NCI-H446 (cell line): ENCODE measurements around the gene CA12.

Experiments
- DNase-seq, 2 experiments: peaks; one replicate each; lab custom pipeline; 2025; lab: John Stamatoyannopoulos, UW

CA12 gene

DNA sequence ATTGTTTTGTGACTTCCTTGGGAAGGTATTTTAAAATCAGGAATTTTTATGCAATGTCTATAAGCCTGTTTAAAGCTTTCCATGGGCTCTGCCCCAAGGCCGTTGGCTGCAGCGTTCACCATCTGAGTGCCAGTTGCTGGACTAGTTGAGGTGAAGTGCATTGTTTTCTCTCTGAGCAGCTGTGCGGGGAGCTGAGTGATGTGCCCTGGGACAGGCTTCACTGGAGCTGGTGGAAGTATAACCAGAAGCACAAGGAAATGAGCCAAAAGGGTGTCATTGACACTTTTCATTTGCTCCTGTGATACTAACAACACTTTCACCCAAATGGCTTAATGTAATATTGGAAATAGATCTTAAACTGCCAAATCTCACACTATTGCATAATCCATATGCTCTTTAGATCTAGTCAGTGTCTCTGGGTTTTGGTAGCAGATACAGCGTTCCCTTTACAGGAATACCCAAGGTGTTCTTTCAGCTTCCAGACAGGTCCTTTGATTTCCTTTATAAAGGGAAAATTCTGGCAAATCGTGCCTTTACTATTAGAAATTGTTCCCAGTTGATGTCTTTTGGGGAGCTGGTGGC, 75.1 kb downstream of the CA12 start:
- peak in 1 of 2 experiments; percentile 24 for DNase-seq

DNA sequence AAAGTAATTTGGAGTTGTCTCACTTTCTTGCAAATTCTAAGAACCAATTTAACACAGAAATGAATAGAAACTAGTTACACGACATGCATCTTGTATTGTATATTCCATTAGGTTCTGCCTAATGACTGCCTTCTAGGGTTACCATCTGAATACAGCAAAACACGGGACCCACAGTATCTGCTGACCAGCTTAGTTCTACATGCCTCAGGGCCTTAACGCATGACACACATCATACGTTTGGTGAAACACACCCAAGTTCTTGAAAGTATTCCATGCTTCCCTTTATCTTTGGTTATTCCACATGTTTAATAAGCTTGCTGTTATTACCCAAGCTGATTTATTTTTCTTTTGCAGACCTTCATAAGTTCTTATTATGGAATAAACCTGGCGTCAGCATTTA, 76.4 kb downstream of the CA12 start:
- no peak for DNase-seq

DNA sequence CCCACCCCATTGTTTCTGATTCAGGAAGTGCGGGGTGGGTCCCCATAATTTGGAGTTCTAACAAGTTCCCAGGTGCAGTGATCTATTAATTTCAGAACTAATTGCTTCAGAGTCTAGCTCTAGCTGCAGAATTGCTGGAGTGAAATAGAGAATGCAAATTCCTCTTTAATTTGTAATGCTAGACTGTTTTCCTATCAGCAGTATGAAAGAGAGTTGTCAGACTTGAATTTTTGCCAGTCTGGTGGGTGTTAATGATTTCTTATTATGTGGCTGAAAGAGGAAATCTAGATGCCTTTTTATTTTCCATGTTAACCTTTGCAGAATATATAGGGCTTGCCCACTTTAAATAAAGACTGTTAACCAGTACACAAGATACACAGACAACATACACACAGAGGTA, 80.6 kb downstream of the CA12 start:
- no peak for DNase-seq

DNA sequence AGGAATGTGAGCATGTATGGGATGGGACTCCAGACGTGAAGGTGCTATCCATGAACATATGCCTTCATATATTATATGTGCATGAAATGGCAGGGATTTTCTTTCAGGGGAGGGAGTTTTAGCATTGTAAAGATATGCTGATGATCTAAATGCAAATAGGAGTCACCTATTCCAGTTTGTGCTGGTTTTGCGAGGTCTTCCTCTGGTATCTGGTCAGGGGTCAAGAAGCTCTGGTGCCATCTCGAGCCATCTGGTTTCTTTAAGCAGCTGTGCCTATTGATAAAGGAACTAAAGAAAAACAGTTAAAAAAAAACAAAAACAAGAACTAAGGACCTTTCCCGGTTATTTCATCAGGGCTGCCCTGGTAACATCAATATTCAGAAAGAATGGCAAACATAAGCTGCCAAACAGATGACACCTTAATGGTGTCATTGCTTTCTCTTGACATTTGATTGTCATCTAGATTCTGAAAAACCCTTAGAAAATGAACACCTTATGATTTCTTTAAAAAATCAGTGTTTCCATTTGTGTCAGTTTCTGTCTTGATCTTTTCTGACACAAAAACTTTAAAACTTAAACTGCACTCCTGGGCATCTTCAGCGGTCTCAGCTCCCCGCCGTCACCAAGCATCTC, 81.6 kb downstream of the CA12 start:
- DNase-seq: no peak

DNA sequence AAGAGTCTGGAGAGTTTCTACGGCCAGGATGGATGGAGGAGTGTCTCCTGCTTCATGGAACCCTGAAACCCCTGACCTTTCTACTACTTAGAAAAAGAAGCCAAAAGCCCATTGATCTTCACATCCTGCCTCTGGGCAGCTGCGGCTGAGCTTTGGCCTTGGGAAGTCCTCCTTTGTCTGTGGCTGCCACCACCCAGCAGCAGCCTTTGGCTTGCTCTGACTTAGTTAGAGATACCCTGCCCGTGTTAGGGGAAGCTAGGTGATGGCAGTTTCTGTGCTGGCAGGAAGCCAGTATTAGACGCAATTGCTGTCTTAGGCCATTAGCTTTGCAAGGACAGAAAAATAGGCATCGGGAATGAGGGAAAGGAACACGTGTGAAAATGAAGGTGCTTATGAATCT, 85.5 kb downstream of the CA12 start:
- DNase-seq: no peak

DNA sequence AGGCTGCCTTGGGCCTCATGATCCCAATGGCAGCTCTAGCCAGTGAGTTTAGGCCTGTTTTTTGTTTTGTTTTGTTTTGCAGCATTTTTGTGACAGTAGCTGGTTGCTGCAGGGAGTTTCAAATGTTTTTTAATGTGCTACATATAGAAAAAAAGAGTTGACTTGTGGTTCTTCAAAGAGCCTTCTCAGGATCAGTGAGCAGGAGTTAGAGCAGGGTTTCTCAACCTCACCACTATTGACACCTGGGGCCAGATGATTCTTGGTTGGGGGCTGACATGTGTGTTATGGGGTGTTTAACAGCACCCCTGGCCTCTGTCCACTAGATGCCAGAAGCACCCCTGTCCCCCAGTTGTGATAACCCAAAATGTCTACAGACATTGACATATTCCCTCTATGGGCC, 86.3 kb downstream of the CA12 start:
- DNase-seq: no peak

DNA sequence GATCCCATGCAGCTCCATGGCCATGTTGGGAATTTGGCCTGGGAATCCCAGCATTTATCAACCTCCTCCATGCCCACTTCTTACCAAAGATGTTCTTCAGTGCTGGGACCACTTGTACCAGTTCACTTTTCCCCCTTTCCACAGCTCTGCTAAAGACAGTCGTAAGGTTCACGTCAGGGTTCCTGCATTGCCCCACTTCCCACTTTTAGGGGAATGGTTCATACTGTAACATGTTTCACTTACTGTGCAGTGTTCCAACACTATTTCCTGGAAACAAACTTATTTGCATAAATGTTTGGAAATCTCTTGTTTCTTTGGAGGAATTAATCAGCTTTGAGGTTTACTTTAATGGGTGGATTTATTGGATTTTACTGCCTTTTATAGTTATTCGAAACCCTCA, 87.3 kb downstream of the CA12 start:
- DNase-seq: no peak

DNA sequence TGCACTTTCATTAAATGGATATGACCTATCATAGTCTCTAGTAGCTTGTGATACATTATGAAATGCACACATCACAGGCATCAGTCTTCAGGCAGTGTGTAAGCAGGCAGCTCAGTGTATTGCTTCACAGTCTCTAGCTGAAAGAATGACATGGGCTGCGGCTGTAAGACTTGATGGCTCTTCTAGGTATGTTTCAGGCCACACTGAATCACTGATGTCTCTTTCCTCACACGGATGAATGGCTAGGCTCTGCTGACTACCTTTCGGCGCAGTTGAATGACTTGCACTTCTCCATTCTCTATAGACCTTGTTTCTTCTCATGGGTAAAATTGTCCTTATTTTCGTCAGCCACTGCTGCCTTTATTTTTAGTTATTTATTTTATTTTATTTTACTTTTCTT, 88.9 kb downstream of the CA12 start:
- DNase-seq: no peak

DNA sequence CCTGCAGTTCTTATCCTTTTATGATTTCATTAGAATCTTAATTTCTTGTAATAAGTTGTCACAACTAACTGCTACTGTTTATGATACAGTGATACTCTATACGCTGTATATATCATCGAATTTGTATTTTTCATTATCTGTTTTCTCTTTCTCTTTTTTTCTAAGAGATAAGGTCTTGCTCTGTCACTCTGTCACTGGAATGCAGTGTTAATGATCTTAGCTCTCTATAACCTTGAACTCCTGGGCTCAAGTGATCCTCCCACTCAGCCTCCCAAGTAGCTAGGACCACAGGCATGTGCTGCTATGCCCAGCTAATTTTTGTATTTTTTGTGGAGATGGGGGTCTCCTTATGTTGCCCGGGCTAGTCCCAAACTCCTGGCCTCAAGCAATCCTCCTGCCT, 89.4 kb downstream of the CA12 start:
- DNase-seq: no peak

DNA sequence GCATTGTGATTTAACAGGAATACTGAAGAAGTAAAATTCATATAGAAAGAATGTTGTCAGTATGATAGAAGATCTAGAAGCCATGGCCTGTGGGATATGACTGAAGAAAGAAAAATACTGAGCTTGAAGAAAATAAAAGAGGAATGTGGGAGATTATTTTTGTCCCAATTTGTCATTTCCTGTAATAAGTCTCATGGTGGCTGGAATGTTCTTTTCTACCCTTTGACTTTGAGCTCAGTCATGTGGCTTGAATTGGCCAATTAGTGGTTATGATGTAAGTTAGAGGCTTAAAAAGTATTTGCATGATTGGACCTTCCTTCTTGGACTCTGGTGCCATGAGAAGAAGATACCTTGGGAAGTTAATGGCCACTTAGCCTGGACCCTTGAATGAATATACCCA, 90.1 kb downstream of the CA12 start:
- DNase-seq: no peak

DNA sequence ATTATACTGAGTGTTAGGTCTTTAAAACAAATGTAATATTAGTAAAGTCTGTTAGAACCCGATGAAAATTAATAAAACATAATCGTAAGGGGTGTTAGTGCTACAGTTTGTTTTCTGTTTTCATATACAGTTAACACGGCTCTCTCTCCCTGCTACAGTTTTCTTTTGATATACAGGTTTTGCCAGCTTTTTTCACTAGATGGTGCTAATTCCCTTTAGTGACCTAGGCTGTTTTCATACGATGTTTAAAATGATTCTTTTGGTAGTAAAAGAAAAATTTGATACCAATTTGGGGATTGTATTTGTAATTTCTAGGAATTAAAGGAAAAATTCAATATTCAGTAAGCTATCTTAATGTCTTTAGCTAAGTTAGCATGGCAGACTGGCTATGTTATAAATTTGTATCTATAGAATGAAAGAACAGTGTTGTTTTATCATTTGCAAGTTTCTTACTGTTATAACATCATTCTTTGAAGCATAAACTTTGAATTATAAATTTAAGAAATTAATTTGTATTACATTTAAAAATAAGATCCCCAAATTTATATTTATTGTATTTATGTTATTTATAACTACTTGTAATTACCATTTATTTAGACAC, 92.8 kb downstream of the CA12 start:
- peak; percentile 47 to 72 for DNase-seq

DNA sequence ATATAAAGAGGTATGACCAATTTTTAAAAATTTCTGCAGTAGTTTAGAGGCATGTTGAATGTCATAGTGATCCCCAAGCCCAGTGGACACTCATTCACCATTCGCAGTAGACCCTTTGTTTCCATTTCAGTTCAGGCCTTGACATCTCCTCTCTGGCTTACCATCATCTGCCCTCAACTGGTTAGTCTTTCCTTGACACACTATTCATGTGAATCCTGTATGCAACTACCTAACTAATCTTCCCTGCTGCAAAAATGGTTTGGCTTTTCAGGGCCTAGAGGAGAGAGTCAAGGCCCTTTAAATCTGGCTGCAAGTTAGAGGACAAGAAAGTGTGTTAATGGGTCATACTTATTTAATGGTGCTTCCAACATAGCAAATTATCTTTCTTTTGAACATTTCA, 93.3 kb downstream of the CA12 start:
- DNase-seq: peak in 1 of 2 experiments; percentile 4

DNA sequence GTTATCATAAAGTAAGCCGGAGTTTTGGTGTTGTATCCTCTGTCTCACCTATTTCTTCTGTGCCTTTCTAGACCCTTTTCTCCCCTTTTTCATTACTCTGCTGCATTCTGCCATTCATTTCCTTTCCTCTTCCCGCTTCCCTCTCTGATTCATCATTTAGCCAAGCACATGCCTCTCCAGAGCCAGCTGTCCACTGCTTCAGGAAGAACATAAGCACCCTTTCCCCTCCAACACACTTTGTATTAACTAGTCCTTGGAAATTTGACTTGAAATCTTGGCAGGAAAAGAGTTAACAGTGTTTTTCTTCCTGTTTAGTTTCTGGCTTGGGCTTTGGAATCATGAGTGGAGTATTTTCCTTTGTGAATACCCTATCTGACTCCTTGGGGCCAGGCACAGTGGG, 94.5 kb downstream of the CA12 start:
- DNase-seq: peak in 1 of 2 experiments; percentile 10

DNA sequence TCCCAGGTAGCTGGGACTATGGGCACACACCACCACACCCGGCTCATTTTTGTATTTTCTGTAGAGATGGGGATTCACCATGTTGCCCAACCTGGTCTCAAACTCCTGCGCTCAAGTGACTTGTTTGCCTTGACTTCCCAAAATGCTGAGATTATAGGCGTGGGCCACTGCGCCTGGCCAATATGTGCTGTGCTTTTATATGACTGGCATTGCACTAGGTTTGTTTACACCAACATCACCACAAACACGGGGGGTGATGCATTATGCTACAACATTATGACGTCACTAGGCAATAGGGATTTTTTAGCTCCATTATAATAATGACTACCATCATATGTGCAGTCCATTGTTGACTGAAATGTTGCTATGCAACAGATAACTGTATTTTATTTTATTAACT, 97.3 kb downstream of the CA12 start:
- DNase-seq: no peak

DNA sequence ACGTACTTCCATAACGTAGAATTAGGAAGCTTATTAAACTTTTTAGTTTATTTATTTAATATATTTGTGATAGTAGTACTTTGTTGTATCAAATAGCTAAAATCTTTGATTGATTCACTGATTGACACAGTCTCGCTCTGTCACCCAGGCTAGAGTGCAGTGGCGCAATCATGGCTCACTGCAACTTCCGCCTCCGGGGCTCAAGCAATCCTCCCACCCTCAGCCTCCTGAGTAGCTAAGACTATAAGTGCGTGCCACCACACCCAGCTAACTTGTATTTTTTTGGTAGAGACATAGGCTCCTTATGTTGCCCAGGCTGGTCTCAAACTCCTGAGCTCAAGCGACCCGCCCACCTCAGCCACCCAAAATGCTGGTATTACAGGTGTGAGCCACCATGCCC, 98.5 kb downstream of the CA12 start:
- no peak for DNase-seq

DNA sequence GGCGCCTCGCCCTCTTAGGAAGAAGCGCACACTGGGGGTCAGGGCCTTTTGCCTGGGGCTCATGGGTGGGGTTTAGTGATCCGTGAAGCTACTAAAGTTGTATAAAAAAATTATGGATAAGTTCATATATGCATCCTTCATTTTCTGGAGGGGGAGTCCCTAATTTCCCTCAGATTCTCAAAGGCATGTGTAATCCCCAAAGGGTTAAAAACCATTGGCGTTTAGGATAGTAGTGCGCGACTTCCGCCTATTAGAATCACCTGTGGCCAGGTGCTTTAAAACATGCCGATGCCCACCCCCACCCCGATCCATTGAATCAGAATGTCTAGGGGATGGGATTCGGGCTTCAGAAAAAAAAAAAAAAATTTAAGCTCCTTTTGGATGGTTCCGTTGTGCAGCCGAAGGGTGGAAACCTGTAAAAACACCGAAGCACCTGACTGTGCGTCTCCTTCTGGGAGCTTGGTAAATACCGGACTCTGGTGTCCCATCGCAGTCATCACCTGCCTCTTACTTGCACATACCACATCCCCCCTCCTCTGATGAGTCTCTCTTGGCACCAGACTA, 103.7 kb downstream of the CA12 start:
- no peak for DNase-seq

DNA sequence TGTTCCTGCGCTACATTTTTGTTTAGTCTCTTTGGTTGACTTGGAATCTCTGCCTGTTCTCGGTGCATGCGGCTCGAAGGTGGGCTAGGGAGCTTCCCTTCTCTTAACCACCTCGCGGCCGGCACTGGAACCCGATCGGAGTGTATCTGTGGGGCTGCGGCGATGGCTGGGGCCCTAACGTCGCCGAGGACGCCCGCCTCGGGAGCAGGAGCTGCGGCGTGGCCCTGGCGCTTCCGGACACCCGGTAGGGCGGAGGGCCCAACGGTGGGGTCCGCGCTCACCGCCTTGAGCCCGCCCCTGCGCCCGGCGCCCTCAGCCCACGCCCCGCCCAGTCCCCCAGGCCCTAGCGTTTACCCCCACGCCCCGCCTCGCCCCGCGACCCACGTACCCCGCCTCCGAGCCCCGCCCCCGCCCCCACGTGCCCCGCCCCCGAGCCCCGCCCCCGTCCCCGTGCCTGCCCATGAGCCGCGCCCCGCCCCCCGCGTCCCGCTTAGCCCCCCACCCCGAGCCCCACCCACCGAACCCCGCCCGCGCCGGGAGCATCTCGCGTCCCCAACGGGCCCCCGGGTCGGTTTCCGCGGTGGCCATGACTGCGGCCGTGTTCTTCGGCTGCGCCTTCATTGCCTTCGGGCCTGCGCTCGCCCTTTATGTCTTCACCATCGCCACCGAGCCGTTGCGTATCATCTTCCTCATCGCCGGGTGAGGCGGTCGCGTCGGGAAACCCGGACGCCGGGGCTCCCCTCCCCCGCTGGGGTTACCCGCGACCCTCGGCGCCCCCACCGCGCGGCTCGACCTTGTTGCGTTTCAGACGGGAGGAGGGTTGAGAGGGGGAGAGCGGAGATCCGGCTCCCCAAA, 104.4 kb downstream of the CA12 start, which contains the start of gene APH1B:
Gene APH1B, plus strand, starts transcription at position 568 of the 855 bp plus-strand sequence. Its CDS starts 19 bp downstream, at position 587.
- DNase-seq: peak in 1 of 2 experiments; percentile 33

DNA sequence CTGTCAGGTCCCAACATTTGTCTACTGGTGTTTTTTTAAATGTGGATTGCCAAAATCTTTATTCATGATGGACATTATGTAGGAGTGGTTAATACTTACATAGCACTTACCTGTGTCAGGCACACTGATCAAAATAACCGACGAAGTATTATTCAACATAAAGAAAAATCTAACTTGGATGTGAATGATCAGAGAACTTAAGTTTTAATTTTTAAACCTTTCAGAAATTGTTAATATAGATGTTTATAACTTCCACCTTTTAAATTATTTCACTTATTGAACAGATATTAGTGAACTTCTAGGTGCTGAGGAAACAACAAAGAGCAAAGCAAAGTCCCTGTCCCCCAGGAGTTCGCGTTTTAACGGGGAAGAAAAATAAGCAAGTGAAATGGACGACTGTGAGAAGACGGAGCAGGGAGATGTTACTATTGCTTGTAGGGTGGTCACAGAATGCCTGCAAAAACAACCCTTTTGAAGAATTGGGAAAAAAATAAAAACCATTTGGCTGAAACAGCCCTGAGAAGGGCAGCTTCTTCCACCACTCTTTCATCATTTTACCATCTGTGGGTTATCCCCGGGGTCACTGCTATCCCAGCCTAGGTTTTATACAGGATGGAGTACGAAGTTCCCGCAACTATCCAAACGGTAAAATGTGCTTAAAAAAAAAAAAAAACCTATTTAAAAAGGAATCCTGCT, 105.2 kb downstream of the CA12 start:
- no peak for DNase-seq

DNA sequence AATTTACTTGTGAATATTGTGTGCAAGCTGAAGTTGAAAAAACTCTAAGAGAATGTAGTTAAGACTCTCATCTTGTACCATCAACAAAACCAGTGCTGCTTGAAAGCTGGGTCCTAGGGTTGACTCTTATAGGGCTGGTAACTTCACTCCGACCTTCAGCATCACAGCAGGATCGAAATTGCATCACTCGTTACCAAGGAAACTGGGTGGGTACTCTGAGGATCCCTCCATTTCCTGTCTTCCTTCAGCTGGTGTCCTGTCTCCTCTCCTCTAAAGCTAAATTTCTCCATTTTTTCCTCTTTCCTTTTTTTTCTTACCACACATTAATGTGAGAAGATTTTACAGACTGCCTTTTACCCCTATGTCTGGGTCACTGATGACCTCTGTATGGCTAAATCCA, 107.2 kb downstream of the CA12 start:
- DNase-seq: no peak
